ENCODE data around the gene RASA3.
"Not testable (repeated sequence)": the region's sequence is repeated elsewhere in the genome, so short reads cannot be mapped to it uniquely, and the experiment has no call there.

RASA3 gene

GRCh38 chr13:114132419-114133121 lies at the start of gene RASA3:
Gene RASA3, minus strand, starts transcription at chr13:114132623. Its CDS starts 134 bp downstream, at chr13:114132489.
- peak; percentile 89 for DNase-seq

- DNase-seq: no peak
Measured at GRCh38 chr13:114179087-114179658, 46.8 kb upstream of the RASA3 start, which contains the start of gene CFAP97D2. Gene CFAP97D2, plus strand, starts transcription at chr13:114179257. Its CDS starts 74 bp downstream, at chr13:114179331.

GRCh38 chr13:114177245-114178010 lies 45.0 kb upstream of the RASA3 start:
- DNase-seq: no peak

- DNase-seq: not testable (repeated sequence)
Measured at GRCh38 chr13:114176359-114176902, 44.0 kb upstream of the RASA3 start.

- DNase-seq: no peak
Measured at GRCh38 chr13:114174529-114174961, 42.1 kb upstream of the RASA3 start.

GRCh38 chr13:114173745-114174144 lies 41.3 kb upstream of the RASA3 start:
- DNase-seq: no peak

- DNase-seq: no peak
Measured at GRCh38 chr13:114173272-114173671, 40.8 kb upstream of the RASA3 start.

- no peak for DNase-seq
Measured at GRCh38 chr13:114167885-114168284, 35.5 kb upstream of the RASA3 start.

GRCh38 chr13:114167426-114167825 lies 35.0 kb upstream of the RASA3 start:
- no peak for DNase-seq

GRCh38 chr13:114166381-114167131 lies 34.1 kb upstream of the RASA3 start:
- peak; percentile 78 for DNase-seq

- DNase-seq: no peak
Measured at GRCh38 chr13:114164681-114165429, 32.4 kb upstream of the RASA3 start.

GRCh38 chr13:114164053-114164452 lies 31.6 kb upstream of the RASA3 start:
- DNase-seq: no peak

GRCh38 chr13:114162533-114162922 lies 30.1 kb upstream of the RASA3 start:
- no peak for DNase-seq

- DNase-seq: peak; percentile 68
Measured at GRCh38 chr13:114161644-114162532, 29.5 kb upstream of the RASA3 start.

- DNase-seq: no peak
Measured at GRCh38 chr13:114161028-114161556, 28.7 kb upstream of the RASA3 start.

GRCh38 chr13:114158869-114159666 lies 26.6 kb upstream of the RASA3 start:
- not testable (repeated sequence) for DNase-seq

GRCh38 chr13:114157869-114158495 lies 25.6 kb upstream of the RASA3 start:
- no peak for DNase-seq

- DNase-seq: no peak
Measured at GRCh38 chr13:114155926-114156883, 23.8 kb upstream of the RASA3 start.

Data from right forelimb (tissue), 1 donor.